ENCODE measurements around the gene PTPRE.

PTPRE gene

GRCh38 chr10:127922675-127923366 lies 15.9 kb downstream of the PTPRE start:
- in situ Hi-C loops (cut with MboI; ENCODE audit: low sequenced_read_pairs): loop anchor here (25.0 kb wide), 1 partner anchor 89 kb away; no protein-coding TSS in a partner anchor

GRCh38 chr10:127923646-127924045 lies 16.7 kb downstream of the PTPRE start:
- in situ Hi-C loops (cut with MboI; ENCODE audit: low sequenced_read_pairs): loop anchor here (25.0 kb wide), 1 partner anchor 89 kb away; no protein-coding TSS in a partner anchor

GRCh38 chr10:127925471-127926207 lies 18.7 kb downstream of the PTPRE start:
- in situ Hi-C loops (cut with MboI; ENCODE audit: low sequenced_read_pairs): no loop called here

GRCh38 chr10:127926455-127926854 lies 19.6 kb downstream of the PTPRE start:
- in situ Hi-C loops (cut with MboI; ENCODE audit: low sequenced_read_pairs): no loop called here

- in situ Hi-C loops (cut with MboI; ENCODE audit: low sequenced_read_pairs): no loop called here
These were observed 21.3 kb downstream of the PTPRE start for GRCh38 chr10:127928021-127928806.

- in situ Hi-C loops (cut with MboI; ENCODE audit: low sequenced_read_pairs): no loop called here
These were observed 25.8 kb downstream of the PTPRE start for GRCh38 chr10:127932521-127933270.

- in situ Hi-C loops (cut with MboI; ENCODE audit: low sequenced_read_pairs): no loop called here
These were observed 26.4 kb downstream of the PTPRE start for GRCh38 chr10:127933271-127933670.

- in situ Hi-C loops (cut with MboI; ENCODE audit: low sequenced_read_pairs): no loop called here
These were observed 27.5 kb downstream of the PTPRE start for GRCh38 chr10:127934383-127934782.

- in situ Hi-C loops (cut with MboI; ENCODE audit: low sequenced_read_pairs): no loop called here
These were observed 28.2 kb downstream of the PTPRE start for GRCh38 chr10:127935071-127935561.

GRCh38 chr10:127937069-127937468 lies 30.2 kb downstream of the PTPRE start:
- in situ Hi-C loops (cut with MboI; ENCODE audit: low sequenced_read_pairs): no loop called here

- in situ Hi-C loops (cut with MboI; ENCODE audit: low sequenced_read_pairs): no loop called here
These were observed 31.1 kb downstream of the PTPRE start for GRCh38 chr10:127937915-127938463.

GRCh38 chr10:127939786-127940330 lies 33.0 kb downstream of the PTPRE start:
- in situ Hi-C loops (cut with MboI; ENCODE audit: low sequenced_read_pairs): no loop called here

- in situ Hi-C loops (cut with MboI; ENCODE audit: low sequenced_read_pairs): no loop called here
These were observed 34.1 kb downstream of the PTPRE start for GRCh38 chr10:127940866-127941640.

GRCh38 chr10:127942811-127943210 lies 35.9 kb downstream of the PTPRE start:
- in situ Hi-C loops (cut with MboI; ENCODE audit: low sequenced_read_pairs): no loop called here

GRCh38 chr10:127943336-127943910 lies 36.5 kb downstream of the PTPRE start:
- in situ Hi-C loops (cut with MboI; ENCODE audit: low sequenced_read_pairs): no loop called here

GRCh38 chr10:127944256-127944655 lies 37.4 kb downstream of the PTPRE start:
- in situ Hi-C loops (cut with MboI; ENCODE audit: low sequenced_read_pairs): no loop called here

GRCh38 chr10:127945341-127945758 lies 38.4 kb downstream of the PTPRE start:
- in situ Hi-C loops (cut with MboI; ENCODE audit: low sequenced_read_pairs): no loop called here

GRCh38 chr10:127945948-127946711 lies 39.2 kb downstream of the PTPRE start:
- in situ Hi-C loops (cut with MboI; ENCODE audit: low sequenced_read_pairs): no loop called here
